GM04504 (cell line): ENCODE results near the gene THBD.

Experiments used
- DNase-seq: peaks from one replicate; pipeline ENCODE4 v3.0.0-alpha.2; 2012; ENCODE audit warnings: low read depth

THBD gene

DNA sequence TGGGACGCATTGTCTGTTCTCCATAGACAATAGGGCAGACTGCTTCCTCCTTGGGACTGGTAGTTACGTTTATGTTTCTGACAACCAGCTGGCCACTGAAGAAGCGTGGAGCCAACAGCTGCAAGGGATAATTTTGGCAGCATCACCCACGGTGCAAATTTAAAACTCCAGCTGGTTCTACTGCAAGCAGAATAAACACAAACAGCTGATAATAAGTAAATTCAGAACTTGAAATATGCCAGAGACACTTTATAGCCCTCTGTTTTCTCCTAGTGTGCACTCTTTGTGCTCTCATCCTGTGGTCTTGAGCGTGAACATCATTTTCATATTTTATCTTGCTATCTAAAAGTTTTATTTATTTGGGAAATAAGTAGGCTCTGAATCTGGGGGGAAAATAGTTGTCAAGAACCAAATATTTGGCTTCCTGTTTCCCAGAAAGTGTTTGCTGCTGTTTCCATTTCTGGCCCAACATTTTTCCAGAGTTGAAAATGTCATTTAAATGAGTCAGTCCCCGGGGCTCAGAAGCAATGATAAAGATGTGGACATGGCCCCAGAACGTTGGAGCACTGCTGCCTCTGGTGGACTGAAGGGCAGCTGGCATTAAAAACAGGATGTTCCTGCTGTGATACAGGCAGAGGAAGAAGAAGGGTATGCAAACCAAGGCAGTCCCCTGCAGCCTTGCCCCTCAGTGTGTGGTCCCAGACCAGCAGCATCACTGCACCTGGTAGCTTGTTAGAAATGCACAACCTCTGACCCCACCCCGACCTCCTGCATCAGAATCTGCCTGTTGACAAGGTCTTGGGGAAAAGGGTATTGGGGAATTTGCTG lies 12.5 kb upstream of the THBD start:
- peak; percentile 48 for DNase-seq

DNA sequence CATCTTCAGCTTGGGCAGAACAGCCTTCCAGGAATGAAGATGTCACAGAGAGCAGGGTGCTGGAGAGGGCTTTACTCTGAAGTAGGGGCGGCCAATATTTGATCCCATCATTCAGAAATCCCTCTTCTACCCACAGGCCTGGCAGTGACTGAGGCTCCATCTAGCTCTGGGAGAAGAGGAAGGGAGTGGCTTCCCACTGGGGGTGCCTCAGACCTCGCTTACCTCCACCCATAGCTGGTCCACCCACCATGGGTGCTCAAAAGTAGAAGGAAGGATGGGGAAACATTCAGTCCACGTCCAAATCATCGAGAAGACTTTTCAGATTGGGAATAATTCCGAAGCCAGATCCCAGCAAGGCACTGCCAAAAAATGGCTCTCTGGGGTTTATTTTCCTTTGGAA lies 11.8 kb upstream of the THBD start:
- DNase-seq, result no peak

DNA sequence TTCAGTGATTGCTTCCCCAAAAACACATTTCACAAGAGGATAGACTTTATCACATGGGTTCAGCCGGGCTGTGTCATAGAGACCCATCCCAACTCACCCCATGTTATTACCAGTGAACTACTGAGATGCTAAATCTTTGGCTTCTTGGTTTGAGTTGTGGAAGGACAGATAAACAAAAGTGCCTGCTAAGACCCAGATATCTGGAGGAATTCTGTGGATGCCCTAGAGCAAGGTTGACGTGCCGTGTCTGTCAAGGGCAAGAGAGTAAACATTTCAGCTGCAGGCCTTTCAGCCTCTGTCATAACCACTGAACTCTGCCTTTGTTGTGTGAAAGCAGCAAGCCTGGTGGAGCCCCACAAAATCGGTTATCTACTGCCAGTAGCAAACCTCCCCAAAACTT lies 11.2 kb upstream of the THBD start:
- DNase-seq, result no peak

DNA sequence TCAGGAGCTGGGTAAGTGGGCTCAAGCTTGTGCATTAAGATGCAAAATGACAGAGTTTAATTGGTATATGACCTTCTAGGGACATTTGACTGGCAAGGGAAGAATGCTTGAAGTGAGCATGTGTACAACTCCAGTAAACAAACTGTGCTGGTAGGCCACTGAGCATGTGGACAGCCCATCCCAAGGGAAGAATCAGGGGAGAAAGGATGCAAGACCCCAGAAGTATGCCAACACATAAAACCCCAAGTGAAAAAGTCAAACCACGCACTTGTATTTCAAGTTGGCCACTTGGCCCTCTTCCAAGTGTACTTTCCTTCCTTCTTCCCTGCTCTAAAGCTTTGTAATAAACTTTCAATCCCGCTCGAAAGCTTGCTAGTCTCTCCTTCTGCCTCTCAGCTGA lies 10.4 kb upstream of the THBD start:
- DNase-seq, result no peak

DNA sequence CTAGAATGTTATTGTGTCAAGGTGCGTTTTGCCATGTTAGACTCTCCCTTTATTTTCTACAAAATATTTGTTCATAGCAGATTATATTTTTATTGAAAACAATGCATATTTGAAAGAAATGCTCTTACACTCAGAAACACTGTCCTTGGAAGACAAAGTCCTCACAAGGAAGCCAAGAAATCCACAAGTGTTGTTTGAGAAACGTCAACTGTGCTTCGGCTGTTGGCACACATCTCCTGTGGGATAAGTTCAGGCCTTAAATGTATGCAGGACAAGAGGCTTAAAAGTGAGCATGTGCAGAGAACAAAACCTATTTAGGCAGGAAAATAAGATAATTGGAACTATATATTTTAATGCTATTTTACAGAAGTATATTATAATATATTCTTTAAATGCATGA lies 9.5 kb upstream of the THBD start:
- no peak for DNase-seq

DNA sequence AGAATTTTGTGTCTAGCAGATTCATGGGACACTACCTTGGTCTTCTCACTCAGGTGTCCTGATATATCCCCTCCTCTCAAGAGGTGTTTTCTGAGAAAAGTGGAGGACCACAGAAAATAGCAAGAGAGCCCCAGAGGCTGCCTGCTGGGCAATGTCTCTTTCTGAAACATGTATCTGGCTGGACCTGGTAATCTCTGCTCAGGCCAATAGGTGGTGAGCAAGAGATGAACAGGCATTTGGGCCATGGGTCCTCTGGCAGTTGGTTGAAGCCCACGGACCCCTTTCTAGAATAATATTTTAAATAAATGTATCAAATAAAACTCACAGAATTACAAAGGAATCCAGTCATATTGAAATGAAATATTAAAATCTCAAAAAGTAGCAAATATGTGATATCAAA lies 8.8 kb upstream of the THBD start:
- DNase-seq, result no peak

DNA sequence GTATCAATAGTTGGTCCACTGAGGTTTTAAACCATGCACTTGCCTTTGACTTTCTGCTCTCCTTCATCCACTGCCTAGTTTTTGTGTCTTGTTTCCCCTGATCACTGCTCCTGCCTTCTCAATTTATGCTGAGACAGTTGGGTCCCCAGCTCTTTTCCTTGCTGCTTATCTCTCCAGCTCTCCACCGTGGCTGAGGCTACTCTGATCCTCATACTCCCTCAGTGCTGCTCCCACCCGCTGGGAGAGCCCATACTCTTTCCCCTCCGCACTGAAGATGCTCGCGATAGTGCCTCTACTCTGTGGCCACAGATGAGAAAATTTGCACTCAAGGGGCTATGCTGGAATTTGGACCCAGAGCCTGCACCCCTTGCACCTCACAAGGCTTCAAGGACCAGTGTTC lies 3.4 kb upstream of the THBD start:
- DNase-seq, result no peak

DNA sequence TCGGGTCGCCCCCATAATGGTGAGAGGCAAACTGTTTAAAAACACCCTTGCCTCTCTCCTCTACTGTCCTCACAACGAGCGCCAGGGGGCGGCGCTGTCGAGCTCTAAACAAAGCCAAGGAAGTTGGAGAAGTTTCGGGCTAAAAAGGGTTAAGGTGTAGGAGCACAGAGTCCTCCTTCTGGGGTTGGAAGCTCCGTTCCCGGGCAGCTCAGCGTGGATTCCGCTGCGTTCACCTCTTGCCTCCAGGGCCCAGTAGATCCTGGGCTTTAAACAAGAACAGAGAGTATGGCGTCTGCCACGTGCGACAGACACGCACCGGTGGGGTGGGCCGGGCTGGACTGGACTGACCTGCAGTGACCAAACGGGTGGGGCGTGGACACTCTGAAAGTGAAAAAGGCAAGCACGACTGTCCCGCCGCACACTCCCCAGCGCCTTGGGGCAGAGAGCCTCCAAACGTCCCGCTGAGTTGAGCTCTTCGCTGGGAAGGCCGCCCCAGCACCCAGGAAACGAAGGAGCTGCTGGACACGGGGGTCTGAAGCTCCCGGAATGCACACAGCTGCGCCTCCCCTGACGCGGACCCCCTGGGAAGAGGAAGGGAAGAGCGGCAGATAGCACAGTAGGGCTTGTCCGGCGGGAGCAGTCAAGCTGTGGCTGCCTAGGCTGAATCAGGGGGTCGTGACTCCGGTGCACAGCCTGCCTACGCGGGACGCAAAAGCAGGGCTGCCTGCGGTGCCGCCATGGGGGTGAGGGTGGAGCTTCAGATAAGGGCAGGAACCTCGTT lies 1.6 kb upstream of the THBD start:
- DNase-seq, result no peak

DNA sequence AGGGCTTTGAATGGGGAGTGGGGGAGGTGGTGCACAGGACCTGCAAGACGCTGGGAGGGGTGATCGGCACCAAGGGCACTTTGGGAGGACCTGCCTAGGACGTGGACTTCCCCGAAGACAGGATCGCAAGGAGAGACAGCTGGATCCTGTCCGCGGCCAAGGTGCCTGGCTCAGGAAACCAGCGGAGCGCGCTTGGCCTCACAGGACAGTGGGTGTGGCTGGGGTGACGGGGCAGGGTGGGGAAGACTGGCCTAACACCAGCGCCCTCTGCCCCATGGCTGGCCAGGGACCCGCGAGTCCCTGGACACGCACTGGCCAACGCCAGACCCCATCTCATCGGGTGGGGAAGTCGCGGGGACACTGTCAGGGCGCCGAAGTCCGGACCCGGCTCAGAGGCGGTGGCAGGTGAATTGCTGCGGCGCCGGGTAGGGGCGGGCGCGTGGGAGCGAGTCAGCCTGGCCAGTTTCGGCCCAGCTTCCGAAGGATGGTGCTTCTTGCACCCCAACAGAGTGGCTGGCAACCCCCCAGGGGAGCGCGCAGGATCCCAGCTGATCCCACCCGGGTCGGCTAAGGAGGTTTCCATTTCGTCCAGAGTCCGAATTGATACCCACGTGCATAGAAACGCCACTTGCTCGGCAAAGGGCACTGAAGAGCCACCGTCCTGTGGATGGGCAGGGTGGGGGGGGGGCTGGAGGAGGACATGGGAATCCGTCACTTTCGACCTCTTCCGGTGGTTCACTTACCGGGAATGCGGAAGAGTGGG lies 785 bp upstream of the THBD start:
- DNase-seq, result no peak

DNA sequence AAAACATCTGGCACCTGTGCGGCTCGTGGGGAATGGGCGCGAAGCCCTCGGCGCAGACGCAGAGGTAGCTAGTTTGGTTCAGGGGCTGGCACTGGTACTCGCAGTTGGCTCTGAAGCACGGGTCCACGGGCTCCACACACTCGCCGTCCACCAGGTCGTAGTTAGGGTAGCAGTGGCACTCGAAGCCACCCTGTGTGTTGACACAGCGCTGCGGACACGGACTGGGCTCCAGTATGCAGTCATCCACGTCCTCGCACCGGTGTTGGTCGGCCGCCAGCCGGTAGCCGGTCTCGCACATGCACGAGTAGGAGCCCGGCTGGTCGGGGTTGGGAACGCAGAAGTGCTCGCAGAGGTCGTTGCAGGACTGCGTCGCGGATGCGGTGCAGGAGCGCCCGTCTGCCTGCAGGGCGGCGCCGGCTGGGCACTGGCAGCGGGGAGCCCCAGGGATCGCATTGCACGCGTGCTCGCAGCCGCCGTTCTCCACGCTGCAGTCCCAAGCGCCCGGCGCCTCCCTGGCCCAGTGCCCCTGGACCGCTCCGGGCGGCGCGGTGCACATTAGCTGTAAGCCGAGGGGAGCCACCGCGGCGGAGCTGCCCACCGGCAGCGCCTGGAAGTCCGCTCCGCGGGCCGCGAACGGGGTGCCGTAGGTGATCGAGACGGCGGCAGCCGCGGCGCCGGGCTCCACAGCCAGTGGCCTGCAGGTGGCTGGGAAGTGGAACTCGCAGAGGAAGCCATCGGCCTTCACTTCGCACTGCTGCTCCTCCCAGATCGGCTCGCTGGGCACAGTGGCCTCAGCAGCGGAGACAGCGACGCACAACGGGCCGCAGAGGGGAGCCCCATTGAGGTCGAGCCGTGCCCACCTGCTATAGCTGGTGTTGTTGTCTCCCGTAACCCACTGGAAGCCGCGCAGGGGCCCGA lies 930 bp downstream of the THBD start:
- no peak for DNase-seq

DNA sequence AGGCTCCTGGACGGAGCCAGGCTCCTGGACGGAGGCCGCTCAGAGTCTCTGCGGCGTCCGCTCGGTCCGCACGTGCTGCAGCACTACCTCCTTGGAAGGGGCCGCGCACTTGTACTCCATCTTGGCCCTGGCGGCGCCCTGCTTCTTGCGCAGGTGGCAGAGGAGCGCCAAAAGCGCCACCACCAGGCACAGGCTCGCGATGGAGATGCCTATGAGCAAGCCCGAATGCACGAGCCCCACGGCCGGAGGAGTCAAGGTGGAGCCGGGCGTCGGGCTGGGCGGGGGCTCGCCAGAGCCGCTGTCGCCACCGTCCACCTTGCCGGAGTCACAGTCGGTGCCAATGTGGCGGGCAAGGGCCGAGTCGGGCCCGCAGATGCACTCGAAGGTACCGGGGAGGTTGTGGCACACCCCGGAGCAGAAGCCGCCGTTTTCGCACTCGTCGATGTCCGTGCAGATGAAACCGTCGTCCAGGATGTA lies 1.7 kb downstream of the THBD start:
- no peak for DNase-seq

DNA sequence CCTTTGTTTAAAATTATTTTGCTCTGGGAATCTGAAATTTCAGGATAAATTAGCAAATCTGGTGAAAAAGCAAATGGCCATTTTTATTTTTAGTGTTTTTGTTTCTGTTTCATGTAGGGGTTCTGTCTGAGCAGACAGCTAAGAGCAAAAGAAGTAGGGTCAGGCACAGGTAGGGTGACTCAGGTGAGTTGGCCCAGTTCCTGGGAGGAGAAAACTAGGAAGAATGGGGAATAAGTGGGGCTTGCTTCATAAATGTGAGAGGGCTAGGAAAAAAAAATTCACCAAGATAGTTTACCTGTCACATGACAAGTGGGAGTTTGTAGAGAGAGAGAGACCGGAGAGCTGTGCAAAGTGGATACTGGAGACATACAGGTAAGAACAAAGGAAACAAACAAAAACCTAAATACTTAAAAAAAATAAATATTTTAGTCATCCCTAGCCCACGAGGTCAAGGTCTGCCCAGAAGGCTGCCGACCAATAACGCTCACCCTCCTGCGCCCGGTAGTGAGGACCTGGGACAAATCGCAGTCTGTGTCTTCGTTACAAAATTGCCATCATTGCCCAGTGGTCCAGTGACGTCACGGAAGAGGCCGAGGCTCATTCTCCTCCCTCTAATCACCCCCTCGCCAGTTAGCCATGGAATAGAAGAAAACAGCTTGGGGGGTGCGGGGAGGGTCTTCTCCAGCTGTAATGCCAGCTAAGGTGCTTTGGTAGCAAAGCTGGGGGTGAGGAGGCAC lies 2.3 kb downstream of the THBD start:
- no peak for DNase-seq

DNA sequence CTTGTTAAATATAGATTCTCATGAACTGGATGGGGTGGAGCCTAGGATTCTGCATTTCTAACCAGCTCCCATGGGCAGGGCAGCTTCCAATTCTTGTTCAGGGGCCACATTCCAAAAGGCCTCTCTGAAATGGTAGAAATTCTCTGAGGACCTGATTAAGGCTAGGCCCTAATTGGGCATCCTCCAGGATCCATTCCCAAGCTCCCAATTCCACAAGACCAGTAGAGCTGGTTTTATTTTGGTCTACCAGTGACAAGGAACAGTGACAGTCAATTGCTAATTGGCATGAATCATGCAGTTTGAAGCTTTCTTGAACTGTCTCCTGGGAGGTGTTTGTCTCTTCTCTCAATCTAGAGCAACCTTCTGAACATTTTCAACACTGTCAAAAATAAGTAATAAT lies 3.0 kb downstream of the THBD start:
- no peak for DNase-seq

DNA sequence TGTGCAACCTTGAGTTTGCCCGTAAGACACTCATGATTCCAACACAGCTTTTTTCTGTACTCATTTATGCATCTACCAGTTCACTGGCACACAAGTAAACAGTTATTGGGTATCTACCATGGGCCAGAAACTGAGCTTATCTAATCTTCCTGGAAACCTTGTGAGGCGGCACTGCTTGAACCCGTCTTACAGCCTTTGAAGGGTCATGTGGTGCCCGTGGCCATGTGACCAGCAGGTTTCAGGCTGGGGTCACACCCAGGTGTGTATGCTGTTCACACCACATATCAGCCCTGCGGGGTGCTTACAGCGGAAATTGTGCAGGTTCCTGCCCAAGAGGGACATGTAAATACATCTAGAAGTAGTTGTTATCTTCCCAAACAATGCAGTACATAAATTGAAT lies 6.1 kb downstream of the THBD start:
- DNase-seq, result no peak

DNA sequence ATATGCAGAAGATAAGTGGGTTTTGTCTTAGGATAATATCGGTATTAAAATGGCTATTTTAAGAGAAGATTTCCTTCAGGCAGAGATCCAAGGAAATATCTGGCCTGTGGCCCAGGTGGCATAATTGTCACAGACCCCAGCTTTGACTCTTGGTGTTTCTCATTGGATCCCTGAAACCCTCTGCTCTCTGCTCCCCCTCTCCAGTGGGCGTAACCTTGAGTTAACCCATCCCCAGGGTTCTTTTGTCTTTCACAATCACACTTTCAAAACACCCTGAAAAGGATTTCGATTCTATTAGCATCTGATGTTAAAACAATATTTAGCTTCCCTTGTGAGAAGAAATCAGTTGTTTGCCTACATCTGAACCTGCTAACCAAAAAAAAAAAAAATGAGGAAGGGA lies 7.2 kb downstream of the THBD start:
- DNase-seq, result no peak

DNA sequence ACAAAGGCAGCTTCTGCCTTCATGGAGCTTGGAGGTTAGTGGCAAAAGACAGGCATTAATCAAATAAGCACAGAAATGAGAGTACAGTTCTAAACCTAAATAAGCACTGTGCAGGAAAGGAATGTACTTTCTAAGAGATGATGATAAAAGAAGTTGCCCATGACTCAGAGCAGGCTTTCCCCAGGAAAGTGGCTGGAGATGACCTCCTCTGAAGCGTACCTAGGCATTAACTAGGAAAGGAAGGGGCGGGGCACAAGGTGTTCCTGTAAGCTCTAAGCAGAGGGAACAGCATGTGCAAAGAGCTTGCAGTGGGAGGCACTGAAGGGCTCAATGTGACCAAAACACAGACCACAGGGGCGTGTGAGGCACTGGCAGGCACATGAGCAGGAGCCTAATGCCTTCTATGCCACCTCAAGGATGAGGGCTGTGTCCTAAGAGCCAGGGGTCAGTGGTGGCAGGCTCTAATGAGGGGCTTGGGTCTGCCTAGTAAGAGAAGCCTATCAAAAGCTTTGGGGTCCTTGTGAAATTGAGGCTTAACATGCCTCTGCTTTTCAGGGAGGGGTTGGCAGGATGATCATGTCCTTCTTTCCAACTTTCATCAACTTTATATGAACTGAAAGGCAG lies 9.5 kb downstream of the THBD start:
- no peak for DNase-seq

DNA sequence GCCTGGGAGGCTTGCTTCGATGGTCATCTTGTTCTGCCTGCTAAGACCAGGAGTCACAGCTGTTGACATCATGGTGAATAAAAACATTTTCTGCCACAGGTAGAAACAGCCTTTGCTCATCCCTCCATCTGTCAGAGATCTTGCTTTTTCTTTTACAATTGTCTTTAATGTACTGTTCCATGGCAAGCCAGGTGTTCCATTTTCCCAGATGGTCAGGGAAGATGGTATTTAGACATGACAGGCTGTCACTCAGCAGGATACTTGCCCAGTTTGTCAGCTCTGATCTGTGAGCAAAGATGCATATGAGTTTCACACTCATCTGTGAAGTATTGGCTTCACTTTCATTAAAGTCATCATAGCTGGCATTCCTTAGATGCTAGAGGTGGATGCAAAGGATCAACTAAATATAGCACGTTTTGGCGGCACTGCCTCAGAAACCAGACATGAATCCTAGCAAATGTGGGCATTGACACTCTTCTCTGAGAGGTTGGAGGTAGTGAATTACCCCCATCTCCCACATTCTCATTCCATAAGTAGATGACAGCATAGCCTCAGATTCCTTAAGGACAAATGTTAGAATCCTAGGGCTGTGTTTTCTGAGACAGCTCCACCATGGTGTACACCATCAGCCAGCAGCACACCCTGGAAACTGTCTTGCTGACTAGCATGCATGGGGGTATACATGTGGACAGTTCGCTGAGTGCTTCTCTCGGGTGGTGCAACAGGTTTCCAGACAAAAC lies 10.2 kb downstream of the THBD start:
- no peak for DNase-seq

DNA sequence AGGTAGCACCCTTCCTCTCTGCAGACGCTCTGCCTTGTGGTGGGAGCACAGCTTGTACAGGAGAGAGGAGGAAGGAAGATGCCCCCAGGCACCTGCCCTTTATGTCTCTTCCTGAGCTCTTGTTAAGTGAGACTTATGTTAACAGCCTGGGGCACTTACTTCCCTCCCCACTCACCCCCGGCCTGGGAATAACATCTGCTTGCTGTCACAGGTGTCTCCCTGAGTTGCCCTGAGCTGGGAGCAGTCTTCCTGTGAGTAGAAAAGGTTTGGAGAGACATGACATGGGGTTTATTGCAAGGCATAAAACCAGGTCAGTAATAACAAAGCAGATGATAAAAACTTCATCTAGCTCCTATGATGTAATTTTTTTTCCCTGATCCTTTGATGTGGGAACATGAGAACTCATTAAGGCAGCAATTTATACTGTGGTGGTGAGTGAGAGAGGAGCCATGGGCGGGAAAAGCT lies 12.4 kb downstream of the THBD start:
- no peak for DNase-seq

DNA sequence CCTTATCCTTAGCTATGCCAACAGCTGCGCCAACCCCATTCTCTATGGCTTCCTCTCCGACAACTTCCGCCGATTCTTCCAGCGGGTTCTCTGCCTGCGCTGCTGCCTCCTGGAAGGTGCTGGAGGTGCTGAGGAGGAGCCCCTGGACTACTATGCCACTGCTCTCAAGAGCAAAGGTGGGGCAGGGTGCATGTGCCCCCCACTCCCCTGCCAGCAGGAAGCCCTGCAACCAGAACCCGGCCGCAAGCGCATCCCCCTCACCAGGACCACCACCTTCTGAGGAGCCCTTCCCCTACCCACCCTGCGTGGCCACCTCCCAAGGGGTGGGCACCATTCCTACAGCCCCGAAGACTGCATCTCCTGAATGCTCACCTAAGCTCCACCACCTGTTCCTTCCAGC lies 13.1 kb downstream of the THBD start:
- no peak for DNase-seq

DNA sequence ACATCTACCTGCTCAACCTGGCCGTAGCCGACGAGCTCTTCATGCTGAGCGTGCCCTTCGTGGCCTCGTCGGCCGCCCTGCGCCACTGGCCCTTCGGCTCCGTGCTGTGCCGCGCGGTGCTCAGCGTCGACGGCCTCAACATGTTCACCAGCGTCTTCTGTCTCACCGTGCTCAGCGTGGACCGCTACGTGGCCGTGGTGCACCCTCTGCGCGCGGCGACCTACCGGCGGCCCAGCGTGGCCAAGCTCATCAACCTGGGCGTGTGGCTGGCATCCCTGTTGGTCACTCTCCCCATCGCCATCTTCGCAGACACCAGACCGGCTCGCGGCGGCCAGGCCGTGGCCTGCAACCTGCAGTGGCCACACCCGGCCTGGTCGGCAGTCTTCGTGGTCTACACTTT lies 13.7 kb downstream of the THBD start:
- no peak for DNase-seq
